GM19463 (cell line): Measurements from ENCODE around the gene FOXA3.

ENCODE experiments used
- ATAC-seq: cut with Tn5 transposase; IDR thresholded peaks from one replicate; pipeline ENCODE4 v1.9.1; 2021; ENCODE audit warnings: mild to moderate bottlenecking, moderate library complexity; ENCODE audit not compliant: unreplicated experiment

Gene FOXA3

GRCh38 chr19:45917421-45918091, 53.4 kb downstream of the FOXA3 start:
- no peak for ATAC-seq

- ATAC-seq = no peak
Observed at GRCh38 chr19:45918721-45919120, 54.6 kb downstream of the FOXA3 start.

DNA sequence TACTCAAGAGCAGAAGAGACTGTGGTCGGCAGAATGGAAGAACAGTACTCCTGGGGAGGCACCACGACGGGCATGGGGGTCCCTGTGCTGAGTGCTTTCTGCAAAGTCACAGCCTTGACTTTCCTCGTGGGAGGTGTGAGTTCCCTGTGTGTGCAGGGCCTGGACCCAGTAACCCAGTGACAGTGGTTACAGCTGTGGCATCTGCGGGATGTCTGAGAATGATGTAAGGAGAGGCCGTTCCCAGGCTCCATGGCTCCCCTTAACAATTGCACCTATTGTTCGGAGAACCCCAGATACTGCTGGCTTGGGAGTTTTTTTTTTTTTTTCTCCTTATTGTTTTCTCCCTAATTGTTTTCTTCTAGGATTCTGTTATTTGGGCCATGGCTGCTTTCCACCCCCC, 55.6 kb downstream of the FOXA3 start:
- no peak for ATAC-seq

DNA sequence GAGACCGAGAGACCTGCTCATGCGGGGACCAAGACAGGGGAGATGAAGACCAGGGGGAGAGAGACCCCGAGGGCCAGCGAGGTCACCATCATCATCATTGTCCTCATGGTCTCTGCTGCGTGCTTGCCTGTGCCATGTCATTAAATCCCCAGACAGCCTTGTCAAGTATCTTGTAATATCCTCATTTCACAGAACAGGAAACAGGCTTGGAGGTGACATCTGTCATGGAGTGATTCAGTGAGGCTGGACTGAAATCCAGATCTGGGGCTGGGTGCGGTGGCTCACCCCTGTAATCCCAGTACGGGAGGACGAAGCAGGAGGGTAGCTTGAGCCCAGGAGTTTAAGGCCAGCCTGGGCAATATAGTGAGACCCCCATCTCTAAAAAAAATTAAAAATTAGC, 56.3 kb downstream of the FOXA3 start:
- ATAC-seq = no peak

DNA sequence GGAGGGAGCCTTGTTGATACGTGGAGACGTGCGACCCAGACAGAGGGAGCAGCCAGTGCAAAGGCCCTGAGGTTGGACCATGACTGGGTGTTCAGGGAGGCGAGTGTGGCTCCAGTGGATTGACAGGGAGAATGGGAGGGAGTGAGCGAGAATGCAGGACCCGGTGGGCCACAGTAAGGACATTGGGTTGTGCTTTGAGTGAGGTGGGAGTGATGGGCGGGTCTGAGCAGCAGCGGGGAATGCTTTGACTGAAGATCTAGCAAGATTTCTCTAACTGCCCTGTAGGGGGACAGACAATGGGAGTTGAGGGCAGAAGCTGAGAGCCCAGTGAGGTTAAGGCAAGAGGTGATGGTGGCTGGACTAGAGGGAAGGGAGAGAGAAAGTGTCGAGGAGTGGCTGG, 58.2 kb downstream of the FOXA3 start:
- ATAC-seq = no peak
